ENCODE measurements around the gene SZT2. TPM values are rescaled to one million over a fixed set of nuclear protein-coding genes. Genes with fewer than 3 reads are reported as not detected.

Gene SZT2
- total RNA-seq, 2 experiments from 2014 or later, result 66.6 to 74.3 TPM

- CTCF ChIA-PET, result no interaction called here
- POLR2A ChIA-PET, result no interaction called here
- DNase-seq, result no peak
These were observed 45.7 kb downstream of the SZT2 start for GRCh38 chr1:43435146-43436145.

GRCh38 chr1:43436371-43436770 is 46.7 kb downstream of the SZT2 start:
- CTCF ChIA-PET, result no interaction called here
- no peaks in the 10 kb centered on the region for H3K27me3 Mint-ChIP-seq
- H3K4me3 Mint-ChIP-seq, result no peak overlapping the region
- H3K27ac Mint-ChIP-seq, result no peak overlapping the region
- no peak for DNase-seq
- H3K4me1 Mint-ChIP-seq, result peaks cover 6% of the 10 kb centered on the region
- POLR2A ChIA-PET, result no interaction called here
- no peaks in the 10 kb centered on the region for H3K9me3 Mint-ChIP-seq
- peaks cover 23% of the 10 kb centered on the region for H3K36me3 Mint-ChIP-seq (ENCODE audit: low read depth)

More at GRCh38 chr1:43435146-43436145, 45.7 kb downstream of the SZT2 start:
- H3K4me1 Mint-ChIP-seq, result peaks cover 6% of the 10 kb centered on the region
- H3K27ac Mint-ChIP-seq, result peak overlapping the region; percentile 1
- H3K9me3 Mint-ChIP-seq, result no peaks in the 10 kb centered on the region
- no peaks in the 10 kb centered on the region for H3K27me3 Mint-ChIP-seq
- no peak overlapping the region for H3K4me3 Mint-ChIP-seq
- H3K36me3 Mint-ChIP-seq (ENCODE audit: low read depth), result peaks cover 26% of the 10 kb centered on the region

GRCh38 chr1:43437031-43437973 is 47.6 kb downstream of the SZT2 start:
- ChIA-PET POLR2A (no interaction called here), CTCF (interaction anchor here (0.6 to 1.3 kb wide), 4 partner anchors 9 to 699 kb away, joined by 3 to 4 read pairs (median 3); no protein-coding TSS in a partner anchor)
- Mint-ChIP-seq H3K4me1 (peaks cover 6% of the 10 kb centered on the region), H3K27ac (peak overlapping the region; percentile 22), H3K27me3 (no peaks in the 10 kb centered on the region), H3K9me3 (no peaks in the 10 kb centered on the region), H3K36me3 (ENCODE audit: low read depth) (peaks cover 17% of the 10 kb centered on the region), H3K4me3 (no peak overlapping the region)
- DNase-seq, result no peak

GRCh38 chr1:43438006-43438405 is 48.3 kb downstream of the SZT2 start:
- POLR2A ChIA-PET, result no interaction called here
- Mint-ChIP-seq H3K27ac (peak overlapping the region; percentile 22), H3K4me3 (no peak overlapping the region), H3K27me3 (no peaks in the 10 kb centered on the region), H3K4me1 (peaks cover 6% of the 10 kb centered on the region), H3K36me3 (ENCODE audit: low read depth) (peaks cover 16% of the 10 kb centered on the region), H3K9me3 (no peaks in the 10 kb centered on the region)
- CTCF ChIA-PET, result interaction anchor here (1.0 to 1.3 kb wide), 2 partner anchors 11 to 15 kb away, joined by 3 to 4 read pairs; no protein-coding TSS in a partner anchor
- DNase-seq, result no peak

GRCh38 chr1:43438576-43438952 is 48.9 kb downstream of the SZT2 start:
- Mint-ChIP-seq H3K27me3 (no peaks in the 10 kb centered on the region), H3K4me1 (peaks cover 6% of the 10 kb centered on the region), H3K4me3 (no peak overlapping the region), H3K36me3 (ENCODE audit: low read depth) (peaks cover 13% of the 10 kb centered on the region), H3K27ac (no peak overlapping the region), H3K9me3 (no peaks in the 10 kb centered on the region)
- ChIA-PET POLR2A (no interaction called here), CTCF (interaction anchor here (1.3 kb wide), 1 partner anchor 14 kb away, joined by 4 read pairs; no protein-coding TSS in a partner anchor)
- DNase-seq, result no peak

- H3K36me3 Mint-ChIP-seq (ENCODE audit: low read depth), result peaks cover 12% of the 10 kb centered on the region
- ChIA-PET CTCF (interaction anchor here (0.8 to 1.6 kb wide), 2 partner anchors 10 to 15 kb away, joined by 3 read pairs; partner anchors contain the start of gene HYI), POLR2A (no interaction called here)
- H3K27me3 Mint-ChIP-seq, result no peaks in the 10 kb centered on the region
- H3K4me1 Mint-ChIP-seq, result peaks cover 6% of the 10 kb centered on the region
- H3K9me3 Mint-ChIP-seq, result no peaks in the 10 kb centered on the region
- H3K4me3 Mint-ChIP-seq, result no peak overlapping the region
- no peak for DNase-seq
- no peak overlapping the region for H3K27ac Mint-ChIP-seq
These were observed 49.4 kb downstream of the SZT2 start for GRCh38 chr1:43438953-43439581.

- CTCF ChIA-PET, result interaction anchor here (0.8 to 1.6 kb wide), 3 partner anchors 9 to 14 kb away, joined by 3 read pairs; partner anchors contain the start of gene HYI
- H3K4me3 Mint-ChIP-seq, result no peak overlapping the region
- peaks cover 6% of the 10 kb centered on the region for H3K4me1 Mint-ChIP-seq
- peaks cover 11% of the 10 kb centered on the region for H3K36me3 Mint-ChIP-seq (ENCODE audit: low read depth)
- POLR2A ChIA-PET, result no interaction called here
- no peak for DNase-seq
- H3K9me3 Mint-ChIP-seq, result no peaks in the 10 kb centered on the region
- no peak overlapping the region for H3K27ac Mint-ChIP-seq
- no peaks in the 10 kb centered on the region for H3K27me3 Mint-ChIP-seq
These were observed 50.1 kb downstream of the SZT2 start for GRCh38 chr1:43439781-43440180.

GRCh38 chr1:43440358-43440757 is 50.7 kb downstream of the SZT2 start:
- no peak overlapping the region for H3K4me3 Mint-ChIP-seq
- CTCF ChIA-PET, result interaction anchor here (0.9 to 1.6 kb wide), 2 partner anchors 13 to 14 kb away, joined by 3 read pairs; partner anchors contain the start of gene HYI
- peaks cover 11% of the 10 kb centered on the region for H3K36me3 Mint-ChIP-seq (ENCODE audit: low read depth)
- H3K27ac Mint-ChIP-seq, result no peak overlapping the region
- POLR2A ChIA-PET, result no interaction called here
- H3K27me3 Mint-ChIP-seq, result no peaks in the 10 kb centered on the region
- DNase-seq, result no peak
- peaks cover 2% of the 10 kb centered on the region for H3K4me1 Mint-ChIP-seq
- no peaks in the 10 kb centered on the region for H3K9me3 Mint-ChIP-seq

- ChIA-PET CTCF (interaction anchor here (1.3 to 1.9 kb wide), 2 partner anchors 11 to 13 kb away, joined by 3 to 6 read pairs; partner anchors contain the start of gene HYI), POLR2A (no interaction called here)
- no peaks in the 10 kb centered on the region for H3K9me3 Mint-ChIP-seq
These were observed 51.6 kb downstream of the SZT2 start for GRCh38 chr1:43441166-43441893.

GRCh38 chr1:43441894-43442637 is 52.4 kb downstream of the SZT2 start:
- CTCF ChIA-PET, result interaction anchor here (1.3 to 1.9 kb wide), 2 partner anchors 10 to 12 kb away, joined by 3 to 6 read pairs; partner anchors contain the start of gene HYI
- Mint-ChIP-seq H3K4me1 (no peaks in the 10 kb centered on the region), H3K36me3 (ENCODE audit: low read depth) (peaks cover 15% of the 10 kb centered on the region), H3K27me3 (no peaks in the 10 kb centered on the region), H3K9me3 (no peaks in the 10 kb centered on the region), H3K4me3 (no peak overlapping the region), H3K27ac (no peak overlapping the region)
- POLR2A ChIA-PET, result no interaction called here
- DNase-seq, result no peak

More at GRCh38 chr1:43441166-43441893, 51.6 kb downstream of the SZT2 start:
- Mint-ChIP-seq H3K27me3 (no peaks in the 10 kb centered on the region), H3K4me3 (no peak overlapping the region), H3K4me1 (no peaks in the 10 kb centered on the region), H3K27ac (no peak overlapping the region), H3K36me3 (ENCODE audit: low read depth) (peaks cover 13% of the 10 kb centered on the region)
- no peak for DNase-seq

- no peaks in the 10 kb centered on the region for H3K9me3 Mint-ChIP-seq
- H3K4me1 Mint-ChIP-seq, result no peaks in the 10 kb centered on the region
- H3K4me3 Mint-ChIP-seq, result no peak overlapping the region
- H3K27ac Mint-ChIP-seq, result no peak overlapping the region
- no peaks in the 10 kb centered on the region for H3K27me3 Mint-ChIP-seq
- H3K36me3 Mint-ChIP-seq (ENCODE audit: low read depth), result peaks cover 22% of the 10 kb centered on the region
- CTCF ChIA-PET, result interaction anchor here (1.3 to 1.9 kb wide), 2 partner anchors 9 to 12 kb away, joined by 3 to 6 read pairs; partner anchors contain the start of gene HYI
- no peak for DNase-seq
- POLR2A ChIA-PET, result no interaction called here
These were observed 53.1 kb downstream of the SZT2 start for GRCh38 chr1:43442756-43443155.

All from activated CD4-positive, alpha-beta T cell treated with anti-CD3 and anti-CD28 coated beads, Interleukin-2, amount 10 ng/mL, durations not matched to agents 7 days and 5 days (primary cell).